Placental pericyte (primary cell): ENCODE results near the gene CLN3. TPM values are rescaled to one million over a fixed set of nuclear protein-coding genes. Genes with fewer than 3 reads are reported as not detected.

Experiments
- total RNA-seq: library from RNA; depleted of rRNA; stranded (reverse); fragments of >200 nt; gene quantifications from 2 replicates; pipeline ENCODE4 v1.2.3, GENCODE V29; 2012

The CLN3 gene
- 14.3 and 28.0 TPM in 2 replicates for total RNA-seq

GRCh38 chr16:28491970-28492474 is at the start of gene CLN3:
TSS of gene CLN3 (minus strand) at chr16:28492074. CDS start at chr16:28491759, 315 bp downstream.

GRCh38 chr16:28538733-28539596 is 47.1 kb upstream of the CLN3 start, which contains the start of gene NUPR1:
TSS of gene NUPR1 (minus strand) at chr16:28538974. CDS start at chr16:28538907, 67 bp downstream.

GRCh38 chr16:28494121-28494851 is 2.4 kb upstream of the CLN3 start, which contains the start of gene APOBR:
TSS of gene APOBR (plus strand) at chr16:28494643. CDS start at chr16:28494682, 39 bp downstream.

Other genes starting within 250 kb of the CLN3 start
- gene SBK1, start 199.5 kb downstream of the CLN3 start, total RNA-seq, result under 0.01 TPM in 1 of 2 replicates, not detected in the other
- gene NPIPB6, start 128.6 kb downstream of the CLN3 start, total RNA-seq, result 1.5 TPM in 1 of 2 replicates, not detected in the other
- 107 and 141 TPM in 2 replicates for gene EIF3CL, start 88.2 kb downstream of the CLN3 start, total RNA-seq
- not detected in 2 replicates for gene NPIPB7, start 19.7 kb downstream of the CLN3 start, total RNA-seq
- gene APOBR, start 2.6 kb upstream of the CLN3 start, total RNA-seq, result not detected in 2 replicates
- gene IL27, start 14.8 kb upstream of the CLN3 start, total RNA-seq, result not detected in 2 replicates
- 1.1 and 45.3 TPM in 2 replicates for gene NUPR1, start 46.9 kb upstream of the CLN3 start, total RNA-seq
- 11.2 and 20.8 TPM in 2 replicates for gene SGF29, start 61.8 kb upstream of the CLN3 start, total RNA-seq
- 0.44 TPM in 1 of 2 replicates, not detected in the other for gene SULT1A2, start 105.0 kb upstream of the CLN3 start, total RNA-seq
- gene SULT1A1, start 118.0 kb upstream of the CLN3 start, total RNA-seq, result 0.57 and 13.3 TPM in 2 replicates
- gene NPIPB8, start 146.0 kb upstream of the CLN3 start, total RNA-seq, result not detected in 2 replicates
- gene EIF3C, start 219.4 kb upstream of the CLN3 start, total RNA-seq, result 126 and 142 TPM in 2 replicates